ENCODE results near the gene NCAPD2.
A peak's percentile ranks its signal among the peaks of the same experiment; 100 is the strongest.

Gene NCAPD2

GRCh38 chr12:6458281-6459003 lies 35.5 kb upstream of the NCAPD2 start:
- no peaks in the 10 kb centered on the region for H3K9me3 ChIP-seq
- H3K27ac ChIP-seq = peak overlapping the region; percentile 96
- H3K4me1 ChIP-seq (ENCODE audit: control insufficient read depth in 1 of 2, insufficient read depth in 1 of 2, low read depth in 1 of 2, low read length in 1 of 2) = peaks cover 46 to 52% of the 10 kb centered on the region in 2 experiments
- peaks cover 72% of the 10 kb centered on the region for H3K36me3 ChIP-seq
- no peak overlapping the region for H3K4me3 ChIP-seq (ENCODE audit: low read depth in 1 of 2, low read length in 1 of 2)
- TF ChIP-seq, protein P1, sequence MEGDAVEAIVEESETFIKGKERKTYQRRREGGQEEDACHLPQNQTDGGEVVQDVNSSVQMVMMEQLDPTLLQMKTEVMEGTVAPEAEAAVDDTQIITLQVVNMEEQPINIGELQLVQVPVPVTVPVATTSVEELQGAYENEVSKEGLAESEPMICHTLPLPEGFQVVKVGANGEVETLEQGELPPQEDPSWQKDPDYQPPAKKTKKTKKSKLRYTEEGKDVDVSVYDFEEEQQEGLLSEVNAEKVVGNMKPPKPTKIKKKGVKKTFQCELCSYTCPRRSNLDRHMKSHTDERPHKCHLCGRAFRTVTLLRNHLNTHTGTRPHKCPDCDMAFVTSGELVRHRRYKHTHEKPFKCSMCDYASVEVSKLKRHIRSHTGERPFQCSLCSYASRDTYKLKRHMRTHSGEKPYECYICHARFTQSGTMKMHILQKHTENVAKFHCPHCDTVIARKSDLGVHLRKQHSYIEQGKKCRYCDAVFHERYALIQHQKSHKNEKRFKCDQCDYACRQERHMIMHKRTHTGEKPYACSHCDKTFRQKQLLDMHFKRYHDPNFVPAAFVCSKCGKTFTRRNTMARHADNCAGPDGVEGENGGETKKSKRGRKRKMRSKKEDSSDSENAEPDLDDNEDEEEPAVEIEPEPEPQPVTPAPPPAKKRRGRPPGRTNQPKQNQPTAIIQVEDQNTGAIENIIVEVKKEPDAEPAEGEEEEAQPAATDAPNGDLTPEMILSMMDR (IDR thresholded peaks at IDR 0.05) = no peak
- no peaks in the 10 kb centered on the region for H3K27me3 ChIP-seq

- Histone ChIP-seq H3K9me3 (no peaks in the 10 kb centered on the region), H3K27ac (peak overlapping the region; percentile 96), H3K4me1 (ENCODE audit: control insufficient read depth in 1 of 2, insufficient read depth in 1 of 2, low read depth in 1 of 2, low read length in 1 of 2) (peaks cover 51 to 57% of the 10 kb centered on the region in 2 experiments), H3K27me3 (no peaks in the 10 kb centered on the region), H3K4me3 (ENCODE audit: low read depth in 1 of 2, low read length in 1 of 2) (no peak overlapping the region), H3K36me3 (peaks cover 72% of the 10 kb centered on the region)
- TF ChIP-seq, protein P1 (IDR thresholded peaks at IDR 0.05) = no peak
Observed at GRCh38 chr12:6459004-6459337, 34.9 kb upstream of the NCAPD2 start.

- H3K4me3 ChIP-seq (ENCODE audit: low read depth in 1 of 2, low read length in 1 of 2) = peak overlapping the region; percentile 19 to 57
- H3K27ac ChIP-seq = peak overlapping the region; percentile 96
- peaks cover 73% of the 10 kb centered on the region for H3K36me3 ChIP-seq
- TF ChIP-seq, protein P1 (IDR thresholded peaks at IDR 0.05) = no peak
- no peaks in the 10 kb centered on the region for H3K9me3 ChIP-seq
- no peaks in the 10 kb centered on the region for H3K27me3 ChIP-seq
- H3K4me1 ChIP-seq (ENCODE audit: control insufficient read depth in 1 of 2, insufficient read depth in 1 of 2, low read depth in 1 of 2, low read length in 1 of 2) = peaks cover 66 to 69% of the 10 kb centered on the region in 2 experiments
Observed at GRCh38 chr12:6460751-6461371, 33.0 kb upstream of the NCAPD2 start.

- Histone ChIP-seq H3K27ac (peak overlapping the region; percentile 96), H3K4me1 (ENCODE audit: control insufficient read depth in 1 of 2, insufficient read depth in 1 of 2, low read depth in 1 of 2, low read length in 1 of 2) (peaks cover 74 to 77% of the 10 kb centered on the region in 2 experiments), H3K27me3 (no peaks in the 10 kb centered on the region), H3K9me3 (no peaks in the 10 kb centered on the region), H3K4me3 (ENCODE audit: low read depth in 1 of 2, low read length in 1 of 2) (peak overlapping the region; percentile 19 to 57), H3K36me3 (peaks cover 73% of the 10 kb centered on the region)
- TF ChIP-seq, protein P1 (IDR thresholded peaks at IDR 0.05) = no peak
Observed at GRCh38 chr12:6461401-6462233, 32.3 kb upstream of the NCAPD2 start.

GRCh38 chr12:6462234-6462995 lies 31.5 kb upstream of the NCAPD2 start:
- Histone ChIP-seq H3K4me1 (ENCODE audit: control insufficient read depth in 1 of 2, insufficient read depth in 1 of 2, low read depth in 1 of 2, low read length in 1 of 2) (peaks cover 76 to 80% of the 10 kb centered on the region in 2 experiments), H3K9me3 (no peaks in the 10 kb centered on the region), H3K27me3 (no peaks in the 10 kb centered on the region), H3K27ac (peak overlapping the region; percentile 96), H3K36me3 (peaks cover 69% of the 10 kb centered on the region), H3K4me3 (ENCODE audit: low read depth in 1 of 2, low read length in 1 of 2) (peak overlapping the region; percentile 19 to 57)
- TF ChIP-seq, protein P1 (IDR thresholded peaks at IDR 0.05) = no peak

Measured in neutrophil (primary cell).